Panc1 (cell line): ENCODE results near the gene KDM5C.

Experiments
- CTCF ChIP-seq: fragments of 450-650 bp; IDR thresholded peaks from 2 replicates; pipeline ENCODE4 v1.5.1; 2017; ENCODE audit warnings: mild to moderate bottlenecking
- POLR2AphosphoS5 ChIP-seq: IDR thresholded peaks from 2 replicates; pipeline ENCODE4 v1.6.1; 2012; ENCODE audit warnings: mild to moderate bottlenecking, low read depth, low read length, moderate library complexity
- SIN3A ChIP-seq: IDR thresholded peaks from 2 replicates; pipeline ENCODE4 v1.6.1; 2012; ENCODE audit warnings: low read depth, mild to moderate bottlenecking, low read length, moderate library complexity, borderline replicate concordance; ENCODE audit not compliant: insufficient read depth
- TCF7L2 ChIP-seq: IDR thresholded peaks from 2 replicates; pipeline ENCODE4 v1.6.1; 2011; ENCODE audit warnings: mild to moderate bottlenecking, low read depth, low read length, inconsistent platforms

GRCh38 chrX:53242310-53242709, 17.3 kb upstream of the KDM5C start:
- no peak for TF ChIP-seq POLR2AphosphoS5
- no peak for TF ChIP-seq CTCF
- no peak for TF ChIP-seq SIN3A
- no peak for TF ChIP-seq TCF7L2
